A549 (cell line): ENCODE data around the gene ARHGAP18.

Source experiments
- CHD4 ChIP-seq: fragments of 200-600 bp; sonication (generic); IDR thresholded peaks from 2 replicates; pipeline ENCODE4 v1.6.1; 2016; ENCODE audit warnings: antibody characterized with exemption, mild to moderate bottlenecking, borderline replicate concordance
- EP300 ChIP-seq, 2 experiments: fragments of >200 bp; sonication (Bioruptor Twin); formaldehyde crosslinking; IDR thresholded peaks; 2 replicates in 1 of 2; 3 replicates in 1 of 2; pipeline ENCODE4 v1.6.1; 2016 to 2017
- POLR2A ChIP-seq: IDR thresholded peaks from 2 replicates; pipeline ENCODE4 v1.6.1; 2012; ENCODE audit warnings: mild to moderate bottlenecking, low read length
- RFX5 ChIP-seq: fragments of 450-650 bp; IDR thresholded peaks from 2 replicates; pipeline ENCODE4 v1.7.1; 2014; ENCODE audit warnings: antibody characterized with exemption, mild to moderate bottlenecking, moderate library complexity
- TF ChIP-seq, protein P1 (sequence below): IDR thresholded peaks from 2 replicates; pipeline ENCODE4 v1.6.1; 2012
- TF ChIP-seq, protein P2 (sequence below): fragments of >200 bp; sonication (Bioruptor Twin); formaldehyde crosslinking; IDR thresholded peaks from 3 replicates; pipeline ENCODE4 v1.5.1; 2016

DNA sequence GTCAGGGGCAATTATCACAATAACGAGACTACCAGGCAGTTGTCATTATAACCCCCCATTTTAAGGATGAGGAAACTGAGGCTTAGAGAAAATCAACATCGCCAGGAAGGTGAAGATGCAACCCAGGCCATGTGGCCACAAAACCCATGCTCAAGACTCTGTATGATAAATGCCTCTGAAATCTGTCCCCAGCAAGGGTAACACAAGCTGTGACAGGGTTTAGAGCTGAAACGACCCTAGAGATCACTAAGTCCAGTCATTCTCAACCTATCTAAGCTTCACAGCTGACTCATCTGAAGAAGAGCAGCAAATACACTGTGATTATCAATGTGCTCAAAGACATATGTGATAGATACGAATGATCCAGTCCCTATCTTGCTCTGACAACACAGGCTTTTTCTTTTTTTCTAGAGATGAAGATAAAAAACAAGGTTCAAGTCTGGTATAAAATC lies 47.0 kb downstream of the ARHGAP18 start:
- TF ChIP-seq, protein P1, sequence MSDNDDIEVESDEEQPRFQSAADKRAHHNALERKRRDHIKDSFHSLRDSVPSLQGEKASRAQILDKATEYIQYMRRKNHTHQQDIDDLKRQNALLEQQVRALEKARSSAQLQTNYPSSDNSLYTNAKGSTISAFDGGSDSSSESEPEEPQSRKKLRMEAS, result no peak
- TF ChIP-seq CHD4, result no peak
- TF ChIP-seq RFX5, result no peak
- TF ChIP-seq, protein P2, sequence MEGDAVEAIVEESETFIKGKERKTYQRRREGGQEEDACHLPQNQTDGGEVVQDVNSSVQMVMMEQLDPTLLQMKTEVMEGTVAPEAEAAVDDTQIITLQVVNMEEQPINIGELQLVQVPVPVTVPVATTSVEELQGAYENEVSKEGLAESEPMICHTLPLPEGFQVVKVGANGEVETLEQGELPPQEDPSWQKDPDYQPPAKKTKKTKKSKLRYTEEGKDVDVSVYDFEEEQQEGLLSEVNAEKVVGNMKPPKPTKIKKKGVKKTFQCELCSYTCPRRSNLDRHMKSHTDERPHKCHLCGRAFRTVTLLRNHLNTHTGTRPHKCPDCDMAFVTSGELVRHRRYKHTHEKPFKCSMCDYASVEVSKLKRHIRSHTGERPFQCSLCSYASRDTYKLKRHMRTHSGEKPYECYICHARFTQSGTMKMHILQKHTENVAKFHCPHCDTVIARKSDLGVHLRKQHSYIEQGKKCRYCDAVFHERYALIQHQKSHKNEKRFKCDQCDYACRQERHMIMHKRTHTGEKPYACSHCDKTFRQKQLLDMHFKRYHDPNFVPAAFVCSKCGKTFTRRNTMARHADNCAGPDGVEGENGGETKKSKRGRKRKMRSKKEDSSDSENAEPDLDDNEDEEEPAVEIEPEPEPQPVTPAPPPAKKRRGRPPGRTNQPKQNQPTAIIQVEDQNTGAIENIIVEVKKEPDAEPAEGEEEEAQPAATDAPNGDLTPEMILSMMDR, result no peak
- TF ChIP-seq EP300 (IDR thresholded peaks at IDR 0.05), result no peak
- no peak for TF ChIP-seq POLR2A
